PC-3 (cell line): Measurements from ENCODE around the gene SNX8. TPM values are rescaled to one million over a fixed set of nuclear protein-coding genes. Genes with fewer than 3 reads are reported as not detected.

ENCODE experiments used
- ATAC-seq: fragments of 200-7000 bp; cut with Tn5 transposase; 2 replicates; pipeline ENCODE4 v1.9.1; 2020; ENCODE audit warnings: mild to moderate bottlenecking, moderate library complexity
- BruUV-seq: library from RNA; stranded (reverse); fragments of 400-500 nt; replicated peaks from 2 replicates; lab custom pipeline; 2021; lab: Mats Ljungman, UMichigan
- CTCF ChIA-PET: fragments of 300-600 bp; sonication (Branson Sonifier 250); formaldehyde crosslinking; loops from one replicate; lab custom pipeline; 2022; ENCODE audit warnings: antibody characterized with exemption; lab: Charles Lee
- POLR2A ChIA-PET: fragments of 300-600 bp; sonication (Branson Sonifier 250); formaldehyde crosslinking; loops from one replicate; lab custom pipeline; 2022; ENCODE audit warnings: antibody characterized with exemption; ENCODE audit not compliant: unreplicated experiment; lab: Charles Lee
- DNase-seq: peaks from one replicate; pipeline ENCODE4 v3.0.0-alpha.2; 2015
- H2AFZ ChIP-seq: fragments of 300-600 bp; sonication (generic); 2 replicates; pipeline ENCODE4 v1.6.0; 2016; ENCODE audit warnings: antibody characterized with exemption, low read length
- H3F3A ChIP-seq: fragments of 300-600 bp; sonication (generic); one replicate; pipeline ENCODE4 v1.6.0; 2017; ENCODE audit warnings: antibody characterized with exemption, low read length, control low read depth, mild to moderate bottlenecking; ENCODE audit not compliant: unreplicated experiment
- H3K27ac ChIP-seq: fragments of 300-600 bp; sonication (generic); 2 replicates; pipeline ENCODE4 v1.5.1; 2016; ENCODE audit warnings: mild to moderate bottlenecking, low read length
- H3K27me3 ChIP-seq: fragments of 300-600 bp; sonication (generic); 2 replicates; pipeline ENCODE4 v1.6.1; 2016; ENCODE audit warnings: low read length, mixed read lengths
- H3K36me3 ChIP-seq: fragments of 300-600 bp; sonication (generic); 2 replicates; pipeline ENCODE4 v1.6.1; 2016; ENCODE audit warnings: low read depth, mixed run types, low read length, mixed read lengths
- H3K4me1 ChIP-seq: fragments of 300-600 bp; sonication (generic); 2 replicates; pipeline ENCODE4 v1.5.1; 2016; ENCODE audit warnings: low read length; ENCODE audit not compliant: insufficient read depth
- H3K4me2 ChIP-seq: fragments of 300-600 bp; sonication (generic); 2 replicates; pipeline ENCODE4 v1.6.0; 2016; ENCODE audit warnings: low read length
- H3K4me3 ChIP-seq: fragments of 300-600 bp; sonication (generic); 2 replicates; pipeline ENCODE4 v1.5.1; 2016; ENCODE audit warnings: mild to moderate bottlenecking, low read length, mixed read lengths
- H3K79me2 ChIP-seq: fragments of 300-600 bp; sonication (generic); 2 replicates; pipeline ENCODE4 v1.6.1; 2017; ENCODE audit warnings: low read length, mixed read lengths
- H3K9ac ChIP-seq: fragments of 300-600 bp; sonication (generic); 2 replicates; pipeline ENCODE4 v1.6.0; 2016; ENCODE audit warnings: mild to moderate bottlenecking, low read length
- H3K9me2 ChIP-seq: fragments of 300-600 bp; sonication (generic); replicated peaks from 2 replicates; pipeline ENCODE4 v1.6.1; 2016; ENCODE audit warnings: mixed run types, low read length, mixed read lengths
- H3K9me3 ChIP-seq: fragments of 300-600 bp; sonication (generic); 2 replicates; pipeline ENCODE4 v1.6.1; 2016; ENCODE audit warnings: low read length, mixed read lengths
- H4K20me1 ChIP-seq: fragments of 300-600 bp; sonication (generic); 2 replicates; pipeline ENCODE4 v1.6.1; 2016; ENCODE audit warnings: low read length, mixed read lengths
- CTCF ChIP-seq: fragments of 300-600 bp; sonication (generic); conservative IDR thresholded peaks from 2 replicates; pipeline ENCODE4 v1.5.1; 2017; ENCODE audit warnings: antibody characterized with exemption, low read depth, mild to moderate bottlenecking, low read length
- EZH2 ChIP-seq: fragments of 300-600 bp; sonication (generic); IDR thresholded peaks from one replicate; pipeline ENCODE4 v1.6.1; 2017; ENCODE audit warnings: antibody characterized with exemption, mild to moderate bottlenecking, low read length; ENCODE audit not compliant: unreplicated experiment
- EZH2phosphoT487 ChIP-seq: fragments of 300-600 bp; sonication (generic); IDR thresholded peaks from 2 replicates; pipeline ENCODE4 v1.6.1; 2018; ENCODE audit warnings: mild to moderate bottlenecking, antibody characterized with exemption, low read length, borderline replicate concordance
- intact Hi-C: fragments of 100-400 bp; cut with micrococcal nuclease; formaldehyde crosslinking; loops from 2 replicates; pipeline ENCODE4 v1.9.0; 2023
- total RNA-seq: library from RNA; depleted of rRNA; stranded (reverse); fragments of >200 nt; gene quantifications from 2 replicates; pipeline ENCODE4 v1.2.3, GENCODE V29; 2014

SNX8 gene
- total RNA-seq, 1 experiment from 2014 or later, result 12.3 TPM

GRCh38 chr7:2354939-2355704 lies 40.9 kb upstream of the SNX8 start:
- H3K79me2 ChIP-seq, result peaks cover 80% of the 10 kb centered on the region
- no peak overlapping the region for H2AFZ ChIP-seq
- H3K9me2 ChIP-seq, result no peaks in the 10 kb centered on the region
- no peaks in the 10 kb centered on the region for H3K9me3 ChIP-seq
- H3K27me3 ChIP-seq, result no peaks in the 10 kb centered on the region
- no peaks in the 10 kb centered on the region for H3F3A ChIP-seq
- intact Hi-C loops, result loop anchor here (10.0 kb wide), 1 partner anchor 780 kb away; the partner anchor contains the start of gene PSMG3
- H3K4me3 ChIP-seq, result peak overlapping the region; percentile 99
- peaks cover 25% of the 10 kb centered on the region for H3K4me1 ChIP-seq
- peak overlapping the region; percentile 31 for H3K27ac ChIP-seq
- TF ChIP-seq CTCF, result no peak
- no peak for TF ChIP-seq EZH2
- TF ChIP-seq EZH2phosphoT487, result no peak
- H3K9ac ChIP-seq, result peak overlapping the region; percentile 100
- peak; percentile 3 for ATAC-seq
- no TSS peak for BruUV-seq
- POLR2A ChIA-PET, result interaction anchor here (0.7 kb wide), 1 partner anchor 785 kb away, joined by 3 read pairs; no protein-coding TSS in a partner anchor
- H3K36me3 ChIP-seq, result peaks cover 38% of the 10 kb centered on the region
- H4K20me1 ChIP-seq, result peaks cover 49% of the 10 kb centered on the region
- CTCF ChIA-PET, result no interaction called here
- peak overlapping the region; percentile 100 for H3K4me2 ChIP-seq
- no peak for DNase-seq

- ChIA-PET POLR2A (interaction anchor here (1.0 kb wide), 1 partner anchor 49 kb away, joined by 4 read pairs; the partner anchor contains the start of gene CHST12), CTCF (no interaction called here)
- TF ChIP-seq CTCF (no peak), EZH2 (no peak), EZH2phosphoT487 (no peak)
- peak within 1 kb of the TSS; percentile 94 for H3K27ac ChIP-seq
- no TSS peak for BruUV-seq
- no peaks in the 10 kb centered on the region for H3K27me3 ChIP-seq
- H3F3A ChIP-seq, result no peaks in the 10 kb centered on the region
- ATAC-seq (peak; percentile 87), DNase-seq (peak; percentile 85)
- H3K9me3 ChIP-seq, result no peaks in the 10 kb centered on the region
- H3K4me1 ChIP-seq, result peaks cover 25% of the 10 kb centered on the region
- H3K9me2 ChIP-seq, result no peaks in the 10 kb centered on the region
- intact Hi-C loops, result loop anchor here (10.0 kb wide), 1 partner anchor 780 kb away; the partner anchor contains the start of gene PSMG3
- H3K9ac ChIP-seq, result peak within 1 kb of the TSS; percentile 100
- peaks cover 41% of the 10 kb centered on the region for H4K20me1 ChIP-seq
- H3K4me2 ChIP-seq, result peak within 1 kb of the TSS; percentile 100
- peaks cover 30% of the 10 kb centered on the region for H3K36me3 ChIP-seq
- peak within 1 kb of the TSS; percentile 99 for H3K4me3 ChIP-seq
- peak within 1 kb of the TSS; percentile 88 for H2AFZ ChIP-seq
- H3K79me2 ChIP-seq, result peaks cover 79% of the 10 kb centered on the region
Measured at GRCh38 chr7:2354186-2354938, 40.1 kb upstream of the SNX8 start, which contains the start of gene EIF3B. EIF3B (plus strand) TSS chr7:2354827; CDS start chr7:2354922, 95 bp downstream.
